ENCODE data around the gene SYNGR4. TPM values are rescaled to one million over a fixed set of nuclear protein-coding genes. Genes with fewer than 3 reads are reported as not detected.

Gene SYNGR4
- total RNA-seq, 1 donor from 2014 or later: not detected

DNA sequence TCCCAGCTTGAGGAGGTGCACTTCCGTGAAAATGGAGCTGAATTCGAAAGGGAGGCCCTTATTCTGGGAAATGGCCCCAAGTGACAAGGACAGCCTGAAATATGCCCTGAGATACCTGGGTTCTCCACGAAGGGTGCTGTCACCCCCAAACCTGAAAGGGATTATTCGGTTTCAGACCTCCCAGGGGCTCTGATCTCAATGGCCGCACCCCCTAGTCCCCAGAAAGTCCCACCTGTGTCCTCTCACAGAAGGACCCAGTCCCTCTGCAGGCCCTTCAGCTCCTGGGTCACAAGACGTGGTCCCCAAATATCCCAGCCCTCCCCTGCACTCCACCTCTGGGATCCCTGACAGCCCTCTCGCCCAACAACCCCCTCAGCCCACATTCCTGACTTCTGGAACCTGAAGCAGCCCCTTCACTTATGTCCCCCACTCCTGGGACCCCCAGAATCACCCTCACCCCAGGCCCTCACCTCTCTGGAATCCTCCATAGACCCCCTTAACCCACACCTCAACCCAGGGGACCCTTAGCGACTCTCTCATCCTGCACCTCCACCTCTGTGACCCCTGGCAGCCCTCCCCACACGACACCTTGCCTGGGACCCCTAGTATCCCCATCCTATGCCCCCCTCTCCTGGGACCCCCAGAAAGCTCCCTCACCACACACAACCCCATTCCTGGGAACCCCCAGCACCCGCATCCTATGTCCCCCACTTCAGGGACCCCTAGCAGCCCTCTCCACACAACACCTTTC, 606 bp downstream of the SYNGR4 start:
- Mint-ChIP-seq H3K4me1 (peaks cover 21% of the 10 kb centered on the region), H3K27ac (no peak overlapping the region), H3K4me3 (peak overlapping the region; percentile 50), H3K27me3 (ENCODE audit: insufficient read depth, low read depth) (peaks cover 12% of the 10 kb centered on the region), H3K9me3 (no peaks in the 10 kb centered on the region), H3K36me3 (no peaks in the 10 kb centered on the region)
- TF ChIP-seq, protein P1, sequence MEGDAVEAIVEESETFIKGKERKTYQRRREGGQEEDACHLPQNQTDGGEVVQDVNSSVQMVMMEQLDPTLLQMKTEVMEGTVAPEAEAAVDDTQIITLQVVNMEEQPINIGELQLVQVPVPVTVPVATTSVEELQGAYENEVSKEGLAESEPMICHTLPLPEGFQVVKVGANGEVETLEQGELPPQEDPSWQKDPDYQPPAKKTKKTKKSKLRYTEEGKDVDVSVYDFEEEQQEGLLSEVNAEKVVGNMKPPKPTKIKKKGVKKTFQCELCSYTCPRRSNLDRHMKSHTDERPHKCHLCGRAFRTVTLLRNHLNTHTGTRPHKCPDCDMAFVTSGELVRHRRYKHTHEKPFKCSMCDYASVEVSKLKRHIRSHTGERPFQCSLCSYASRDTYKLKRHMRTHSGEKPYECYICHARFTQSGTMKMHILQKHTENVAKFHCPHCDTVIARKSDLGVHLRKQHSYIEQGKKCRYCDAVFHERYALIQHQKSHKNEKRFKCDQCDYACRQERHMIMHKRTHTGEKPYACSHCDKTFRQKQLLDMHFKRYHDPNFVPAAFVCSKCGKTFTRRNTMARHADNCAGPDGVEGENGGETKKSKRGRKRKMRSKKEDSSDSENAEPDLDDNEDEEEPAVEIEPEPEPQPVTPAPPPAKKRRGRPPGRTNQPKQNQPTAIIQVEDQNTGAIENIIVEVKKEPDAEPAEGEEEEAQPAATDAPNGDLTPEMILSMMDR (IDR thresholded peaks at IDR 0.05): no peak
- no peak for TF ChIP-seq EZH2phosphoT487 (IDR thresholded peaks at IDR 0.05)
- TF ChIP-seq EZH2 (IDR thresholded peaks at IDR 0.05): no peak
- H3K27me3 ChIP-seq: no peaks in the 10 kb centered on the region
- peak overlapping the region; percentile 11 for H2AFZ ChIP-seq (replicated peaks)
- H3K27ac ChIP-seq: no peak overlapping the region
- DNase-seq (ENCODE audit: low spot score): no peak
- H3F3A ChIP-seq (ENCODE audit: low read depth): peaks cover 15% of the 10 kb centered on the region
- H4K20me1 ChIP-seq (ENCODE audit: low read depth): no peaks in the 10 kb centered on the region
- no peak overlapping the region for H3K4me3 ChIP-seq
- H3K4me1 ChIP-seq: peaks cover 4% of the 10 kb centered on the region
- H3K79me2 ChIP-seq (ENCODE audit: low read depth): no peaks in the 10 kb centered on the region
- H3K36me3 ChIP-seq: no peaks in the 10 kb centered on the region
- H3K9me3 ChIP-seq (ENCODE audit: low read depth): no peaks in the 10 kb centered on the region
- no peak overlapping the region for H3K9ac ChIP-seq
- peak overlapping the region; percentile 22 for H3K4me2 ChIP-seq

DNA sequence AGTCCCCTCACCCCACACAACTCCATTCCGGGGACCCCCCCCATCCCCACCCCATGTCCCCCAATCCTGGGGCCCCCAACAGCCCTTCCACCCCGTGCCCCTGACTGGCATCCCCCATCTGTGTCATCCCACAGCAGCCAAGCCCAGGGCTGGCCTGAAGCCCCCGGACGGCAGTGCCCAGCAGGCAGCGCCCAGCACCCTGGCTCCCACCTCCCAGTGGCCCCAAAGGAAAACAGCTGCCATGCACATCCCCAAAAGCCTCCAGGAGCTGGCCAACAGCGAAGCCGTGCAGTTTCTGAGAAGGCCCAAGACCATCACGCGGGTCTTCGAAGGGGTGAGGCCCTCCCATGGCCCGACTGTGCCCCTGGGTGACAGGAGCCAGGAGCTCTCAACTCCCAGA, 1.4 kb downstream of the SYNGR4 start:
- TF ChIP-seq EZH2 (IDR thresholded peaks at IDR 0.05) (no peak), EZH2phosphoT487 (IDR thresholded peaks at IDR 0.05) (no peak)
- TF ChIP-seq, protein P1 (IDR thresholded peaks at IDR 0.05): no peak

DNA sequence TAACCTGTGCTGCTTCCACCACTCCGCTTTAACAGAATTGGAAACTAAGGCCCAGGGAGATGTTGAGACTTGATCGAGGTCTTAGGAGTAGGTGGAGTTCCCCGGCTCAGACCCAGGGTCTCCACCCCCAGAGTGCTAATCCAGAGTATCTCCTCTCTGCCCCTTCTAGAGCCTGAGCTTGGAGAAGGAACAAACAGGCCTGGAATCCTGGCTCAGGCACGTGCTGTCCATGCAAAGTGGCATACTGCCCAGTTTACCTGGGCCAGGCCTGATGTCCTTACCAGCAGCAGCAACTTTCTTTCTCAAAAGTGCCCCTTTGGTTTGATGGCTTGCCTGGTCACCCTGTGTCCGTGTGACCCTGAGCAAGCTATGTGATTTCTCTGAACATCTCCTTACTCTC, 3.7 kb downstream of the SYNGR4 start:
- peaks cover 28% of the 10 kb centered on the region for H3K4me1 Mint-ChIP-seq
- Histone ChIP-seq H3K4me1 (peaks cover 4% of the 10 kb centered on the region), H3K79me2 (ENCODE audit: low read depth) (no peaks in the 10 kb centered on the region), H4K20me1 (ENCODE audit: low read depth) (no peaks in the 10 kb centered on the region), H2AFZ (replicated peaks) (peak overlapping the region; percentile 37), H3K9ac (no peak overlapping the region), H3K27ac (no peak overlapping the region), H3K36me3 (no peaks in the 10 kb centered on the region), H3K9me3 (ENCODE audit: low read depth) (no peaks in the 10 kb centered on the region), H3K4me2 (no peak overlapping the region), H3K27me3 (no peaks in the 10 kb centered on the region), H3K4me3 (no peak overlapping the region), H3F3A (ENCODE audit: low read depth) (peaks cover 12% of the 10 kb centered on the region)
- no peak overlapping the region for H3K27ac Mint-ChIP-seq
- DNase-seq (ENCODE audit: low spot score): no peak
- peaks cover 10% of the 10 kb centered on the region for H3K27me3 Mint-ChIP-seq (ENCODE audit: insufficient read depth, low read depth)
- TF ChIP-seq EZH2 (IDR thresholded peaks at IDR 0.05): no peak
- TF ChIP-seq EZH2phosphoT487 (IDR thresholded peaks at IDR 0.05): no peak
- TF ChIP-seq, protein P1 (IDR thresholded peaks at IDR 0.05): no peak
- H3K9me3 Mint-ChIP-seq: no peaks in the 10 kb centered on the region
- no peak overlapping the region for H3K4me3 Mint-ChIP-seq
- H3K36me3 Mint-ChIP-seq: no peaks in the 10 kb centered on the region

More for the DNA sequence above, 1.4 kb downstream of the SYNGR4 start:
- Histone ChIP-seq H3K9me3 (ENCODE audit: low read depth) (no peaks in the 10 kb centered on the region), H4K20me1 (ENCODE audit: low read depth) (no peaks in the 10 kb centered on the region), H3F3A (ENCODE audit: low read depth) (peaks cover 15% of the 10 kb centered on the region), H3K27ac (no peak overlapping the region), H3K79me2 (ENCODE audit: low read depth) (no peaks in the 10 kb centered on the region), H3K4me3 (no peak overlapping the region), H3K4me2 (no peak overlapping the region), H3K36me3 (no peaks in the 10 kb centered on the region), H3K27me3 (no peaks in the 10 kb centered on the region), H3K4me1 (peaks cover 4% of the 10 kb centered on the region), H2AFZ (replicated peaks) (no peak overlapping the region), H3K9ac (no peak overlapping the region)
- peaks cover 12% of the 10 kb centered on the region for H3K27me3 Mint-ChIP-seq (ENCODE audit: insufficient read depth, low read depth)
- no peaks in the 10 kb centered on the region for H3K9me3 Mint-ChIP-seq
- DNase-seq (ENCODE audit: low spot score): no peak
- H3K4me3 Mint-ChIP-seq: no peak overlapping the region
- H3K27ac Mint-ChIP-seq: no peak overlapping the region
- H3K4me1 Mint-ChIP-seq: peaks cover 22% of the 10 kb centered on the region
- no peaks in the 10 kb centered on the region for H3K36me3 Mint-ChIP-seq

All from neural progenitor cell (in vitro differentiated cells).